Natural killer cell (primary cell): ENCODE measurements around the gene CERT1. TPM values are rescaled to one million over a fixed set of nuclear protein-coding genes. Genes with fewer than 3 reads are reported as not detected.
"Not testable (repeated sequence)": the region's sequence is repeated elsewhere in the genome, so short reads cannot be mapped to it uniquely, and the experiment has no call there.

Experiments
- ATAC-seq, 3 donors: fragments of 150-1000 bp in 2 of 3; fragments of 200-7000 bp in 1 of 3; cut with Tn5 transposase; 1 replicate in 1 of 3; 2 replicates in 2 of 3; pipeline ENCODE4 v1.10.0; 2021; ENCODE audit warnings: mild to moderate bottlenecking in 2 of 3, moderate library complexity in 2 of 3
- DNase-seq, 2 donors: peaks; one replicate each; pipeline versions ENCODE4 v3.0.0 to v3.0.0-alpha.2; 2013 to 2021; ENCODE audit warnings: mixed read lengths in 1 of 2
- H3K27ac ChIP-seq: one replicate; pipeline ENCODE4 v1.5.1; 2013; ENCODE audit warnings: mild to moderate bottlenecking, low read length
- H3K27me3 ChIP-seq: one replicate; pipeline ENCODE4 v1.6.1; 2013; ENCODE audit warnings: low read length; ENCODE audit not compliant: control insufficient read depth, insufficient read depth
- H3K36me3 ChIP-seq: one replicate; pipeline ENCODE4 v1.6.1; 2013; ENCODE audit warnings: low read length; ENCODE audit not compliant: control insufficient read depth, insufficient read depth
- H3K4me1 ChIP-seq: one replicate; pipeline ENCODE4 v1.6.1; 2013; ENCODE audit warnings: low read length; ENCODE audit not compliant: control insufficient read depth, insufficient read depth
- H3K4me3 ChIP-seq: one replicate; pipeline ENCODE4 v1.5.1; 2013; ENCODE audit warnings: low read length
- H3K9me3 ChIP-seq: one replicate; pipeline ENCODE4 v1.6.1; 2013; ENCODE audit warnings: low read length; ENCODE audit not compliant: control insufficient read depth, insufficient read depth
- H3K27ac Mint-ChIP-seq, 2 donors: one replicate each; pipeline ENCODE4 v1.8.0; 2022; ENCODE audit warnings: mild to moderate bottlenecking in 2 of 2, mixed read lengths in 2 of 2, moderate library complexity in 1 of 2
- H3K27me3 Mint-ChIP-seq, 2 donors: one replicate each; pipeline ENCODE4 v1.8.0; 2022; ENCODE audit warnings: low read depth in 2 of 2, mixed read lengths in 2 of 2
- H3K36me3 Mint-ChIP-seq: one replicate; pipeline ENCODE4 v1.8.0; 2022; ENCODE audit warnings: mixed read lengths
- H3K4me1 Mint-ChIP-seq, 2 donors: one replicate each; pipeline ENCODE4 v1.8.0; 2022; ENCODE audit warnings: mixed read lengths in 2 of 2
- H3K4me3 Mint-ChIP-seq: one replicate; pipeline ENCODE4 v1.8.0; 2022; ENCODE audit warnings: mild to moderate bottlenecking, moderate library complexity, mixed read lengths
- H3K9me3 Mint-ChIP-seq, 2 donors: one replicate each; pipeline ENCODE4 v1.8.0; 2022; ENCODE audit warnings: mixed read lengths in 2 of 2
- WGBS: methylation state at CpG from one replicate; pipeline ENCODE4 v1.1.7; 2013; ENCODE audit warnings: missing lambda C conversion rate; ENCODE audit not compliant: insufficient coverage; 5-methylcytosine and 5-hydroxymethylcytosine counted together
- intact Hi-C: fragments of 100-400 bp; cut with micrococcal nuclease; formaldehyde crosslinking; loops from one replicate; pipeline ENCODE4 v1.14.2; 2022
- total RNA-seq, 4 donors: library from RNA; stranded (reverse); fragments of 120-200 nt in 1 of 4; gene quantifications; one replicate each; pipeline versions ENCODE4 v1.2.3 to v1.2.4, GENCODE V29; 2013 to 2022
- TF ChIP-seq, protein P1 (sequence below): fragments of 200-600 bp; IDR thresholded peaks from one replicate; pipeline ENCODE4 v1.8.0; 2022; ENCODE audit warnings: antibody characterized with exemption

Gene CERT1, protein sequence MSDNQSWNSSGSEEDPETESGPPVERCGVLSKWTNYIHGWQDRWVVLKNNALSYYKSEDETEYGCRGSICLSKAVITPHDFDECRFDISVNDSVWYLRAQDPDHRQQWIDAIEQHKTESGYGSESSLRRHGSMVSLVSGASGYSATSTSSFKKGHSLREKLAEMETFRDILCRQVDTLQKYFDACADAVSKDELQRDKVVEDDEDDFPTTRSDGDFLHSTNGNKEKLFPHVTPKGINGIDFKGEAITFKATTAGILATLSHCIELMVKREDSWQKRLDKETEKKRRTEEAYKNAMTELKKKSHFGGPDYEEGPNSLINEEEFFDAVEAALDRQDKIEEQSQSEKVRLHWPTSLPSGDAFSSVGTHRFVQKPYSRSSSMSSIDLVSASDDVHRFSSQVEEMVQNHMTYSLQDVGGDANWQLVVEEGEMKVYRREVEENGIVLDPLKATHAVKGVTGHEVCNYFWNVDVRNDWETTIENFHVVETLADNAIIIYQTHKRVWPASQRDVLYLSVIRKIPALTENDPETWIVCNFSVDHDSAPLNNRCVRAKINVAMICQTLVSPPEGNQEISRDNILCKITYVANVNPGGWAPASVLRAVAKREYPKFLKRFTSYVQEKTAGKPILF
- total RNA-seq = 10 to 100 TPM; 50.1 to 51.4 (median 50.2) TPM
- 48.0 TPM for total RNA-seq (2013)

DNA sequence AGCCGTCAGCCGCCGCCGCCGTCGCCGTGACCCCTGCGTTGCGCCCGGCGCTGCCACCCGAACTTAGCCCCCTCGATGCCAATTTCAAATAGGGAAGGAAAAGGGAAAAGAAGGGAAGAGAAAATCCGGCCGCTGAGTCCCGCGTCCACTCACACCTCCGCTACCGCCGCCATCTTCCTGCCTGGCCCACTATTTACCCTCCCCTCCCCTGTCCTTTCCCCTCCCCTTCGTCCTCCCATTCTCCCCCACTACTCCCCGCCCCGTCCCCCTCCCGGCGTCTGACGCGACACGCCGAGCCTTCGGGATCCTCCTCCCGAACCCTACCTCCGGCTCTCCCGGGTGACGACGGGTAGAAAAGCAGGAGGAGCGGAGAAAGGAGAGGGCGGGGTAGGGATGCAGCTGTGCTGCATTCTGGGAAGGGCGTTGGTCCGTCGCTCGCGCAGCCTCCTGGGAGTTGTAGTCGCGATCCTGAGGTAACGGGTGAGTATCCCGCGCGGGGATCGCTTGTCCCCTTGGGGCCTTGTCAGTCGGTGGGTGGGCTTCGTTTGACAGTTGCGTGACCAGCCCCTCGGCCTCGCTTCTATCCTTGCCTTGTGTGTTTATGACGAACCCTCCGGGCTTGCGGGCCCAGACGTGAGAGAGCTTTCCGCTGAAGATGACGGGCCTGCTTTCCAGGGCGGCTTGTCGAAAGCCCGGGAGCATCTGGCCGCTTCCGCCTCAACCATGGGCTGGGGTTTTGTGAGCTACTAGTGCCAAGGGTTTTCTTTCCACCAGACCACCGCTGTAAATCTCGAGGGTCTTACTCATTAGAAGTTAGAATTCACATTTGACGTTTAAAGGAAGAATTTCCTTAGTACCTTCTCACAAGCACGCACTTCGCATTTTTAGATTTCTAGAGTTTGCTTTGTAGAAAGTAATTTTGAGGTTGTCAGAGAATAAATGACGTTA is at the start of gene CERT1, which contains the start of gene POLK:
TSS of gene CERT1 (minus strand) at position 195 of the 948 bp plus-strand sequence. CDS start 422 bp downstream, outside the sequence.
TSS of gene POLK (plus strand) at position 457 of the 948 bp plus-strand sequence.
- TF ChIP-seq, protein P1, sequence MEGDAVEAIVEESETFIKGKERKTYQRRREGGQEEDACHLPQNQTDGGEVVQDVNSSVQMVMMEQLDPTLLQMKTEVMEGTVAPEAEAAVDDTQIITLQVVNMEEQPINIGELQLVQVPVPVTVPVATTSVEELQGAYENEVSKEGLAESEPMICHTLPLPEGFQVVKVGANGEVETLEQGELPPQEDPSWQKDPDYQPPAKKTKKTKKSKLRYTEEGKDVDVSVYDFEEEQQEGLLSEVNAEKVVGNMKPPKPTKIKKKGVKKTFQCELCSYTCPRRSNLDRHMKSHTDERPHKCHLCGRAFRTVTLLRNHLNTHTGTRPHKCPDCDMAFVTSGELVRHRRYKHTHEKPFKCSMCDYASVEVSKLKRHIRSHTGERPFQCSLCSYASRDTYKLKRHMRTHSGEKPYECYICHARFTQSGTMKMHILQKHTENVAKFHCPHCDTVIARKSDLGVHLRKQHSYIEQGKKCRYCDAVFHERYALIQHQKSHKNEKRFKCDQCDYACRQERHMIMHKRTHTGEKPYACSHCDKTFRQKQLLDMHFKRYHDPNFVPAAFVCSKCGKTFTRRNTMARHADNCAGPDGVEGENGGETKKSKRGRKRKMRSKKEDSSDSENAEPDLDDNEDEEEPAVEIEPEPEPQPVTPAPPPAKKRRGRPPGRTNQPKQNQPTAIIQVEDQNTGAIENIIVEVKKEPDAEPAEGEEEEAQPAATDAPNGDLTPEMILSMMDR = no peak
- Histone ChIP-seq H3K4me3 (peak within 1 kb of the TSS; percentile 62), H3K36me3 (no peaks in the 10 kb centered on the region), H3K9me3 (no peaks in the 10 kb centered on the region), H3K4me1 (peaks cover 14% of the 10 kb centered on the region), H3K27ac (peak within 1 kb of the TSS; percentile 79), H3K27me3 (no peaks in the 10 kb centered on the region)
- DNase-seq (peak; percentile 80 to 95), ATAC-seq (peak; percentile 86 to 94 (median 87))
- H3K4me1 Mint-ChIP-seq = peaks cover 51% of the 10 kb centered on the region in 2 donors
- no peaks in the 10 kb centered on the region for H3K36me3 Mint-ChIP-seq
- under 1% methylated on average over 56 of the region's 71 CpGs for WGBS
- H3K9me3 Mint-ChIP-seq = no peaks in the 10 kb centered on the region
- H3K27ac Mint-ChIP-seq = peak within 1 kb of the TSS; percentile 86 to 92
- H3K27me3 Mint-ChIP-seq = no peaks in the 10 kb centered on the region
- peak within 1 kb of the TSS; percentile 96 for H3K4me3 Mint-ChIP-seq
- intact Hi-C loops = loop anchor here (1.0 to 10.0 kb wide), 4 partner anchors 163 to 1947 kb away; partner anchors contain the start of genes ANKRA2, HMGCR, POC5 and UTP15

DNA sequence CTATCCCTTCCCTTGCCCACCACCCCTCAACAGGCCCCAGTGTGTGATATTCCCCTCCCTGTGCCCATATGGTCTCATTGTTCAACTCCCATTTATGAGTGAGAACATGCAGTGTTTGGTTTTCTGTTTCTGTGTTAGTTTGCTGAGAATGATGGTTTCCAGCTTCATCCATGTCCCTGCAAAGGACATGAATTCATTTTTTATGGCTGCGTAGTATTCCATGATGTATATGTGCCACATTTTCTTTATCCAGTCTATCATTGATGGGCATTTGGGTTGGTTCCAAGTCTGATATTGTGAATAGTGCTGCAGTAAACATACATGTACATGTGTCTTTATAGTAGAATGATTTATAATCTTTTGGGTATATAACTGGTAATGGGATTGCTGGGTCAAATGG is 49.2 kb upstream of the CERT1 start:
- not testable (repeated sequence) for H3K9me3 ChIP-seq, ATAC-seq

DNA sequence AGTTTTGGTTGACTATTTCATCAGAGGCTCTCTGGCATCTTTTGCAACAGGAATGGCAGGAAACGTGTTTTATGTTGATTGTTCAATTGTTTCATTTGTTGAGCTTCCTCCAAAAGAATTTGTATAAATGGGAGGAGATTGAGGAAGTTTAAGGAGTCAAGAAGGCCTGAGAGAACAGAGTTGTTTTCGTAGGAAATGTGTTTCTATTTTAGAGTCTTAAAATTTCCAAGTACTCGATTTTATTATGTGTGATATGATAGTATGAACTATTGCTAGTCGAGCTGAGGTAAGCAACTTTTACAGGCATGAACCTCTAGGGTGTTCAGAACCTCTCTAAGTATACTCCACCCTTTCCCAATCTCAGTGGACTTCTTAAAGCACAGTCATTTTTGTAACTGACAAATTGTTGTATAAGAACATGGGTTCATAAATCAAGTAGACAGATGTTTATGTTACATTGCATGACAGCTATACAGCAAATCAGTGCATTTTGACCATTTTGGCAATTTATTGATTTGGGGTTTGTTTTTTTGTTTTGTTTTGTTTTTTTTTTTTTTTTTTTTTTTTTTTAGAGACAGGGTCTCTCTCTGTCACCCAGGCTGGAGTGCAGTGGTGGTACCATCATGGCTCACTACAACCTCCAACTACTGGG is 47.7 kb upstream of the CERT1 start:
- H3K4me3 Mint-ChIP-seq = no peak overlapping the region
- H3K9me3 Mint-ChIP-seq = peaks cover 5 to 6% of the 10 kb centered on the region in 2 donors
- H3K4me1 Mint-ChIP-seq = peaks cover 18 to 19% of the 10 kb centered on the region in 2 donors
- peaks cover 3% of the 10 kb centered on the region for H3K9me3 ChIP-seq
- H3K4me3 ChIP-seq = no peak overlapping the region
- whole genome bisulfite sequencing = 34% methylated on average over 2 of the region's 4 CpGs
- TF ChIP-seq, protein P1 = no peak
- H3K27me3 Mint-ChIP-seq = no peaks in the 10 kb centered on the region
- H3K4me1 ChIP-seq = no peaks in the 10 kb centered on the region
- peaks cover 19% of the 10 kb centered on the region for H3K36me3 Mint-ChIP-seq
- H3K27ac ChIP-seq = no peak overlapping the region
- H3K36me3 ChIP-seq = peaks cover 8% of the 10 kb centered on the region
- H3K27ac Mint-ChIP-seq = no peak overlapping the region
- H3K27me3 ChIP-seq = no peaks in the 10 kb centered on the region
- intact Hi-C loops = no loop called here
- DNase-seq (no peak), ATAC-seq (no peak)

More for the DNA sequence above, 49.2 kb upstream of the CERT1 start:
- H3K4me1 ChIP-seq, intact Hi-C loops, H3K9me3 Mint-ChIP-seq, H3K27me3 Mint-ChIP-seq, H3K4me3 Mint-ChIP-seq, H3K4me3 ChIP-seq, H3K27ac Mint-ChIP-seq, DNase-seq, H3K36me3 ChIP-seq, H3K27ac ChIP-seq, H3K27me3 ChIP-seq: not testable (repeated sequence)
- H3K4me1 Mint-ChIP-seq = peaks cover 24 to 28% of the 10 kb centered on the region in 2 donors
- peaks cover 17% of the 10 kb centered on the region for H3K36me3 Mint-ChIP-seq
- 100% methylated on average over 1 of the region's 1 CpG for WGBS
